SU-DHL-6 (cell line): ENCODE measurements around the gene BTBD1.

ENCODE experiments used
- H2AFZ ChIP-seq: fragments of 200-600 bp; sonication (generic); 2 replicates; pipeline ENCODE4 v1.6.1; 2014; ENCODE audit warnings: low read depth, mild to moderate bottlenecking, moderate library complexity, mixed read lengths, antibody characterized with exemption, low read length; ENCODE audit not compliant: severe bottlenecking
- H3F3A ChIP-seq: fragments of 200-600 bp; shearing (Covaris generic); 2 replicates; pipeline ENCODE4 v1.6.0; 2016; ENCODE audit warnings: antibody characterized with exemption, mild to moderate bottlenecking; ENCODE audit not compliant: insufficient read depth
- H3K27ac ChIP-seq: fragments of 200-600 bp; sonication (generic); 2 replicates; pipeline ENCODE4 v1.5.1; 2016; ENCODE audit warnings: low read depth, mild to moderate bottlenecking, low read length, moderate library complexity, mixed read lengths
- H3K27me3 ChIP-seq: fragments of 200-600 bp; sonication (generic), shearing (Covaris generic); 2 replicates; pipeline ENCODE4 v1.6.0; 2014; ENCODE audit warnings: mild to moderate bottlenecking, low read length
- H3K36me3 ChIP-seq: fragments of 200-600 bp; sonication (generic); 2 replicates; pipeline ENCODE4 v1.6.1; 2014; ENCODE audit warnings: mild to moderate bottlenecking, low read length, mixed read lengths
- H3K4me2 ChIP-seq: fragments of 300-600, 200-600 bp; shearing (Covaris generic), sonication (generic); 2 replicates; pipeline ENCODE4 v1.6.0; 2014; ENCODE audit warnings: low read length, low read depth, mild to moderate bottlenecking; ENCODE audit not compliant: poor library complexity, severe bottlenecking
- H3K4me3 ChIP-seq: fragments of 200-600 bp; sonication (generic); 2 replicates; pipeline ENCODE4 v1.5.1; 2014; ENCODE audit warnings: antibody characterized with exemption, low read length, mild to moderate bottlenecking, mixed read lengths; ENCODE audit not compliant: insufficient read depth, poor library complexity, severe bottlenecking
- H3K79me2 ChIP-seq: fragments of 200-600 bp; sonication (generic); 2 replicates; pipeline ENCODE4 v1.6.1; 2014; ENCODE audit warnings: mild to moderate bottlenecking, low read length, moderate library complexity; ENCODE audit not compliant: insufficient read depth
- H3K9ac ChIP-seq: fragments of 200-600 bp; sonication (generic); 2 replicates; pipeline ENCODE4 v1.7.0; 2014; ENCODE audit warnings: mild to moderate bottlenecking, low read length
- H3K9me2 ChIP-seq: fragments of 200-600 bp; sonication (generic); replicated peaks from 2 replicates; pipeline ENCODE4 v1.6.1; 2014; ENCODE audit warnings: low read length; ENCODE audit not compliant: insufficient read depth
- H3K9me3 ChIP-seq: fragments of 200-600 bp; sonication (generic); 2 replicates; pipeline ENCODE4 v1.6.1; 2014; ENCODE audit warnings: low read length, mixed read lengths; ENCODE audit not compliant: insufficient read depth
- H4K20me1 ChIP-seq: fragments of 200-600 bp; sonication (generic); 2 replicates; pipeline ENCODE4 v1.6.1; 2014; ENCODE audit warnings: low read depth, mild to moderate bottlenecking, antibody characterized with exemption, low read length, moderate library complexity, mixed read lengths
- CTCF ChIP-seq: fragments of 200-600 bp; sonication (generic); IDR thresholded peaks from one replicate; pipeline ENCODE4 v1.5.1; 2017; ENCODE audit warnings: antibody characterized with exemption, mild to moderate bottlenecking, low read length, moderate library complexity; ENCODE audit not compliant: insufficient read depth, poor library complexity, severe bottlenecking
- EZH2phosphoT487 ChIP-seq: fragments of 200-600 bp; sonication (generic), shearing (Covaris generic); conservative IDR thresholded peaks from 2 replicates; pipeline ENCODE4 v1.6.1; 2018; ENCODE audit warnings: mild to moderate bottlenecking, antibody characterized with exemption, low read length, moderate library complexity, mixed read lengths

The BTBD1 gene

GRCh38 chr15:83106994-83107840 lies 40.2 kb upstream of the BTBD1 start, which contains the start of gene TM6SF1:
Gene TM6SF1 (plus strand): TSS chr15:83107645. CDS start chr15:83107681, 36 bp downstream.
- H2AFZ ChIP-seq: peak within 1 kb of the TSS; percentile 12
- H3K9ac ChIP-seq: peak within 1 kb of the TSS; percentile 17; the same call in 1 of the 2 replicates

GRCh38 chr15:83105440-83105839 lies 38.4 kb upstream of the BTBD1 start:
- TF ChIP-seq CTCF (no peak), EZH2phosphoT487 (no peak)
- H3K79me2 ChIP-seq: no peaks in the 10 kb centered on the region
- no peaks in the 10 kb centered on the region for H3K9me2 ChIP-seq
- H3F3A ChIP-seq: no peaks in the 10 kb centered on the region
- no peaks in the 10 kb centered on the region for H3K27me3 ChIP-seq
- no peak overlapping the region for H3K9ac ChIP-seq
- no peaks in the 10 kb centered on the region for H3K36me3 ChIP-seq
- no peaks in the 10 kb centered on the region for H4K20me1 ChIP-seq
- H3K9me3 ChIP-seq: no peaks in the 10 kb centered on the region
- H3K27ac ChIP-seq: no peak overlapping the region
- no peak overlapping the region for H3K4me2 ChIP-seq
- H2AFZ ChIP-seq: no peak overlapping the region
- no peak overlapping the region for H3K4me3 ChIP-seq

More at GRCh38 chr15:83106994-83107840, 40.2 kb upstream of the BTBD1 start, which contains the start of gene TM6SF1:
- no peak for TF ChIP-seq EZH2phosphoT487
- TF ChIP-seq CTCF: no peak
- no peaks in the 10 kb centered on the region for H3K27me3 ChIP-seq
- H3K79me2 ChIP-seq: no peaks in the 10 kb centered on the region
- H3F3A ChIP-seq: no peaks in the 10 kb centered on the region
- H3K27ac ChIP-seq: no peak within 1 kb of the TSS
- no peaks in the 10 kb centered on the region for H3K9me3 ChIP-seq
- no peaks in the 10 kb centered on the region for H3K36me3 ChIP-seq
- H3K4me2 ChIP-seq: no peak within 1 kb of the TSS
- H3K9me2 ChIP-seq: no peaks in the 10 kb centered on the region
- no peak within 1 kb of the TSS for H3K4me3 ChIP-seq
- H4K20me1 ChIP-seq: no peaks in the 10 kb centered on the region

GRCh38 chr15:83104141-83104540 lies 37.1 kb upstream of the BTBD1 start:
- no peak overlapping the region for H3K4me3 ChIP-seq
- no peaks in the 10 kb centered on the region for H4K20me1 ChIP-seq
- no peaks in the 10 kb centered on the region for H3F3A ChIP-seq
- H3K9me2 ChIP-seq: no peaks in the 10 kb centered on the region
- H3K9ac ChIP-seq: no peak overlapping the region
- no peaks in the 10 kb centered on the region for H3K79me2 ChIP-seq
- no peaks in the 10 kb centered on the region for H3K36me3 ChIP-seq
- no peak overlapping the region for H3K27ac ChIP-seq
- H3K27me3 ChIP-seq: no peaks in the 10 kb centered on the region
- H3K9me3 ChIP-seq: no peaks in the 10 kb centered on the region
- no peak for TF ChIP-seq CTCF
- H3K4me2 ChIP-seq: no peak overlapping the region
- H2AFZ ChIP-seq: no peak overlapping the region
